HepG2 (cell line): ENCODE results near the gene OXLD1. TPM values are rescaled to one million over a fixed set of nuclear protein-coding genes. Genes with fewer than 3 reads are reported as not detected.

ENCODE experiments used
- CENPBD1 ChIP-seq: sonication (generic); formaldehyde crosslinking; IDR thresholded peaks from 2 replicates; pipeline ENCODE4 v1.8.0; 2022; ENCODE audit warnings: missing genetic modification reagents, low read depth, mild to moderate bottlenecking, borderline replicate concordance
- HOXA5 ChIP-seq: sonication (generic); formaldehyde crosslinking; IDR thresholded peaks from 2 replicates; pipeline ENCODE4 v1.4.0; 2020; ENCODE audit warnings: missing genetic modification reagents
- NCOR1 ChIP-seq: fragments of 200-600 bp; sonication (generic); IDR thresholded peaks from 2 replicates; pipeline ENCODE4 v1.7.0; 2017; ENCODE audit warnings: antibody characterized with exemption, low read length, borderline replicate concordance
- NR2F2 ChIP-seq: IDR thresholded peaks from 2 replicates; pipeline ENCODE4 v1.6.1; 2012; ENCODE audit warnings: low read depth, inconsistent platforms, borderline replicate concordance
- RARG ChIP-seq: sonication (generic); formaldehyde crosslinking; IDR thresholded peaks from 2 replicates; pipeline ENCODE4 v1.4.0; 2020; ENCODE audit warnings: low read depth, mild to moderate bottlenecking, missing genetic modification reagents
- REXO4 ChIP-seq: sonication (generic); formaldehyde crosslinking; IDR thresholded peaks from 2 replicates; pipeline ENCODE4 v1.8.0; 2022; ENCODE audit warnings: missing genetic modification reagents, mild to moderate bottlenecking, borderline replicate concordance
- SIN3B ChIP-seq: fragments of 150-350 bp; IDR thresholded peaks from 2 replicates; pipeline ENCODE4 v1.6.1; 2014; ENCODE audit warnings: low read length
- SIX1 ChIP-seq: sonication (generic); formaldehyde crosslinking; IDR thresholded peaks from 2 replicates; pipeline ENCODE4 v1.4.0; 2020; ENCODE audit warnings: missing genetic modification reagents, borderline replicate concordance
- SMAD1 ChIP-seq: sonication (generic); formaldehyde crosslinking; IDR thresholded peaks from 2 replicates; pipeline ENCODE4 v1.4.0; 2020; ENCODE audit warnings: missing genetic modification reagents, low read depth, mild to moderate bottlenecking, borderline replicate concordance
- SOX5 ChIP-seq: IDR thresholded peaks from 2 replicates; pipeline ENCODE4 v1.6.1; 2016; ENCODE audit warnings: borderline replicate concordance
- SOX6 ChIP-seq, 2 experiments: fragments of 450-650 bp in 1 of 2; sonication (generic) in 1 of 2; formaldehyde crosslinking in 1 of 2; IDR thresholded peaks; 2 replicates each; pipeline versions ENCODE4 v1.4.0 to v1.6.1; 2017 to 2020; ENCODE audit warnings: antibody characterized with exemption in 1 of 2, mild to moderate bottlenecking in 1 of 2, missing genetic modification reagents in 1 of 2
- TFE3 ChIP-seq: IDR thresholded peaks from 2 replicates; pipeline ENCODE4 v1.6.1; 2016
- WIZ ChIP-seq: sonication (generic); formaldehyde crosslinking; IDR thresholded peaks from 2 replicates; pipeline ENCODE4 v1.5.1; 2020; ENCODE audit warnings: mild to moderate bottlenecking, missing genetic modification reagents
- ZBTB20 ChIP-seq: sonication (generic); formaldehyde crosslinking; IDR thresholded peaks from 2 replicates; pipeline ENCODE4 v1.8.1; 2023; ENCODE audit warnings: missing genetic modification reagents, low read depth, mild to moderate bottlenecking, borderline replicate concordance
- ZBTB8A ChIP-seq: sonication (generic); formaldehyde crosslinking; IDR thresholded peaks from 2 replicates; pipeline ENCODE4 v1.4.0; 2020; ENCODE audit warnings: mild to moderate bottlenecking, low read depth, missing genetic modification reagents, borderline replicate concordance
- ZFAT ChIP-seq: sonication (generic); formaldehyde crosslinking; conservative IDR thresholded peaks from 2 replicates; pipeline ENCODE4 v1.8.1; 2023; ENCODE audit warnings: missing genetic modification reagents, inconsistent platforms
- ZFP1 ChIP-seq: IDR thresholded peaks from 2 replicates; pipeline ENCODE4 v1.6.1; 2016
- ZHX1 ChIP-seq: sonication (generic); formaldehyde crosslinking; IDR thresholded peaks from 2 replicates; pipeline ENCODE4 v1.8.1; 2022; ENCODE audit warnings: low read depth, mild to moderate bottlenecking, missing genetic modification reagents
- ZNF234 ChIP-seq: sonication (generic); formaldehyde crosslinking; conservative IDR thresholded peaks from 2 replicates; pipeline ENCODE4 v1.5.1; 2020; ENCODE audit warnings: mild to moderate bottlenecking, missing genetic modification reagents
- ZNF432 ChIP-seq: sonication (generic); formaldehyde crosslinking; IDR thresholded peaks from 2 replicates; pipeline ENCODE4 v1.5.0; 2020; ENCODE audit warnings: missing genetic modification reagents, mild to moderate bottlenecking, borderline replicate concordance
- ZNF510 ChIP-seq: sonication (generic); formaldehyde crosslinking; IDR thresholded peaks from 2 replicates; pipeline ENCODE4 v1.4.0; 2020; ENCODE audit warnings: low read depth, mild to moderate bottlenecking, missing genetic modification reagents
- ZNF564 ChIP-seq: sonication (generic); formaldehyde crosslinking; IDR thresholded peaks from 2 replicates; pipeline ENCODE4 v1.8.1; 2023; ENCODE audit warnings: mild to moderate bottlenecking, missing genetic modification reagents
- ZNF567 ChIP-seq: sonication (generic); formaldehyde crosslinking; IDR thresholded peaks from 2 replicates; pipeline ENCODE4 v1.8.1; 2023; ENCODE audit warnings: mild to moderate bottlenecking, missing genetic modification reagents, borderline replicate concordance
- ZNF580 ChIP-seq: IDR thresholded peaks from 2 replicates; pipeline ENCODE4 v1.6.1; 2016; ENCODE audit warnings: low read depth, borderline replicate concordance
- polyA plus RNA-seq, 8 experiments: library from polyadenylated mRNA; depleted of rRNA in 3 of 8; stranded (reverse) in 7 of 8; unstranded in 1 of 8; fragments of >200 nt; fragmentation: Illumina TruSeq in 4 of 8; extraction: Trizol in 4 of 8; gene quantifications; 2 replicates each; pipeline versions ENCODE4 v1.2.1 to v1.2.3, GENCODE V29; 2011 to 2016; ENCODE audit warnings: low read depth in 4 of 8, missing spikeins in 1 of 8, mixed read lengths in 1 of 8; ENCODE audit not compliant: insufficient read depth in 1 of 8
- total RNA-seq, 5 experiments: library from RNA; depleted of rRNA; stranded (reverse); fragments of >200 nt; fragmentation: Illumina TruSeq; extraction: Trizol; gene quantifications; 2 replicates each; pipeline ENCODE4 v1.2.3, GENCODE V29; 2016; ENCODE audit warnings: low read depth in 1 of 5

OXLD1 gene
- total and polyA plus RNA-seq, 2 of the 13 experiments (the other 11 are each of a cell fraction or from before 2014, with no cell fraction given) = 27.1 to 37.5 TPM

GRCh38 chr17:81683584-81684441 lies 17.4 kb upstream of the OXLD1 start, which contains the start of the genes ARL16 and HGS (continued):
- TF ChIP-seq ZNF510 (CRISPR knock-in tag) (peak; percentile 74; the same call in 1 of the 2 replicates), WIZ (CRISPR knock-in tag) (no peak), ZNF564 (peak; percentile 35; the same call in 1 of the 2 replicates), SOX6 (IDR thresholded peaks at IDR 0.05) (no peak), SOX6 (CRISPR knock-in tag; IDR thresholded peaks at IDR 0.05) (peak; percentile 84), ZBTB20 (CRISPR knock-in tag) (no peak), NCOR1 (peak; percentile 49; the same call in 1 of the 2 replicates), RARG (CRISPR knock-in tag) (0 out of 2 replicates have a peak, but pooled peaks have one; percentile 80), ZBTB8A (no peak), SIN3B (peak; percentile 45; the same call in 1 of the 2 replicates), ZHX1 (CRISPR knock-in tag) (no peak), ZFAT (CRISPR knock-in tag) (no peak), NR2F2 (no peak), CENPBD1 (no peak), ZNF432 (no peak), ZNF580 (CRISPR knock-in tag) (peak; percentile 25; the same call in 1 of the 2 replicates), SMAD1 (CRISPR knock-in tag) (no peak; the same call in 1 of the 2 replicates), REXO4 (CRISPR knock-in tag) (no peak), SIX1 (CRISPR knock-in tag) (peak; percentile 7; the same call in 1 of the 2 replicates), ZNF234 (CRISPR knock-in tag) (0 out of 2 replicates have a peak, but pooled peaks have one; percentile 62), ZFP1 (0 out of 2 replicates have a peak, but pooled peaks have one; percentile 39), ZNF567 (CRISPR knock-in tag) (0 out of 2 replicates have a peak, but pooled peaks have one; percentile 8), HOXA5 (CRISPR knock-in tag) (peak; percentile 73; the same call in 1 of the 2 replicates), TFE3 (CRISPR knock-in tag) (no peak; the same call in 1 of the 2 replicates), SOX5 (peak; percentile 65; the same call in 1 of the 2 replicates)
